D721Med (cell line): ENCODE measurements around the gene HEXIM1.

ENCODE experiments used
- DNase-seq: peaks from one replicate; pipeline ENCODE4 v3.0.0; 2011; ENCODE audit warnings: low spot score; ENCODE audit not compliant: insufficient read length
- FAIRE-seq: peaks from 2 replicates; lab custom pipeline; 2011; peaks lifted over from hg19 to GRCh38; lab: Jason Lieb, UNC
- TF ChIP-seq, protein P1 (sequence below): IDR thresholded peaks from 2 replicates; pipeline ENCODE4 v1.5.1; 2012; ENCODE audit warnings: mild to moderate bottlenecking, control low read depth; ENCODE audit not compliant: insufficient read depth; ENCODE audit errors: missing control alignments

The HEXIM1 gene

GRCh38 chr17:45108595-45109521, 39.4 kb upstream of the HEXIM1 start:
- FAIRE-seq: no peak
- DNase-seq: no peak

GRCh38 chr17:45110676-45111611, 37.3 kb upstream of the HEXIM1 start:
- FAIRE-seq: no peak
- TF ChIP-seq, protein P1, sequence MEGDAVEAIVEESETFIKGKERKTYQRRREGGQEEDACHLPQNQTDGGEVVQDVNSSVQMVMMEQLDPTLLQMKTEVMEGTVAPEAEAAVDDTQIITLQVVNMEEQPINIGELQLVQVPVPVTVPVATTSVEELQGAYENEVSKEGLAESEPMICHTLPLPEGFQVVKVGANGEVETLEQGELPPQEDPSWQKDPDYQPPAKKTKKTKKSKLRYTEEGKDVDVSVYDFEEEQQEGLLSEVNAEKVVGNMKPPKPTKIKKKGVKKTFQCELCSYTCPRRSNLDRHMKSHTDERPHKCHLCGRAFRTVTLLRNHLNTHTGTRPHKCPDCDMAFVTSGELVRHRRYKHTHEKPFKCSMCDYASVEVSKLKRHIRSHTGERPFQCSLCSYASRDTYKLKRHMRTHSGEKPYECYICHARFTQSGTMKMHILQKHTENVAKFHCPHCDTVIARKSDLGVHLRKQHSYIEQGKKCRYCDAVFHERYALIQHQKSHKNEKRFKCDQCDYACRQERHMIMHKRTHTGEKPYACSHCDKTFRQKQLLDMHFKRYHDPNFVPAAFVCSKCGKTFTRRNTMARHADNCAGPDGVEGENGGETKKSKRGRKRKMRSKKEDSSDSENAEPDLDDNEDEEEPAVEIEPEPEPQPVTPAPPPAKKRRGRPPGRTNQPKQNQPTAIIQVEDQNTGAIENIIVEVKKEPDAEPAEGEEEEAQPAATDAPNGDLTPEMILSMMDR: no peak
- DNase-seq: no peak

More at GRCh38 chr17:45108595-45109521, 39.4 kb upstream of the HEXIM1 start:
- TF ChIP-seq, protein P1: no peak

GRCh38 chr17:45111850-45112249, 36.4 kb upstream of the HEXIM1 start:
- no peak for DNase-seq
- FAIRE-seq: no peak
- TF ChIP-seq, protein P1: no peak

DNA sequence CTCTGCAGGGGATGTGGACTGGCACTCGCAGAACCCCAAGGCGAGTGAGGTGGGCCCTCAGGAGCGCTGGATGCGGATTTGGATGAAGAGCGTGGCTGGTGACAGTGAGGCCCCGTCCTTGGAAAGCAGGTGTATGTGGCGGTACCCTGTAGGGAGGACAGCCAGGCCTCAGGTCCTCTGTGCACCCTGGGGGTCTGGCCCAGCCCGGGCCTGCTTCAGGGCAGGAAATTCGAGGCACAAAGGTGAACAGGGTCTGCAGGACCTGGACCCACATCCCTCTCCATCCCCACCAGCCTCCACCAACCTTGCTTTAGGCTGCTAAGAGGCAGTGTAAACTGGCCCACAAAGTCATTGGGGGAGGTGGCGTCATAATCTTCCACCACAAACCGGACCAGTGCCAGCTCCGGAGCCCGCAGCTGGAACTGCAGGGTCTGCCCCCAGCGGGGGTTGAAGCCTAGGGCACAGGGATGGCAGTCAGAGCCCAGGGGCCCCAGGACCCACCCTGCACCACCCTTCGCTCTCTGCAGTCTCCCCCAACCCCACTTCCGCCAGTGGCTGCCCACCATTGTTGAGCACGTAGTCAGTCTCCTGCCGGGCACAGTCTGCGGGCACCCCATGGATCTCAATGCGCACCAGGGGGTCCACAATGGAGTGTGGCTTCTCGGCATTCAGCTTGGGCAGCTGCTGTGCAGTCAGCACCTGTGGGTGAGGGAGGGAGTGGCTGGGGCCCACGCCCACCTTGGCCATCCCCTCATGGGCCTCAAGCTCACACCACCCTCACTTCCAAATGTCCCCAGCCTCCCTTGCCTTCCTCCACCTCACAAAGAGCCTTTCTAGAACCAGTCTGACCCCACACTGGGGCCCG, 35.5 kb upstream of the HEXIM1 start:
- no peak for DNase-seq
- TF ChIP-seq, protein P1: no peak
- no peak for FAIRE-seq

- TF ChIP-seq, protein P1: no peak
- no peak for FAIRE-seq
These were observed 34.9 kb upstream of the HEXIM1 start for GRCh38 chr17:45113424-45113754.

DNA sequence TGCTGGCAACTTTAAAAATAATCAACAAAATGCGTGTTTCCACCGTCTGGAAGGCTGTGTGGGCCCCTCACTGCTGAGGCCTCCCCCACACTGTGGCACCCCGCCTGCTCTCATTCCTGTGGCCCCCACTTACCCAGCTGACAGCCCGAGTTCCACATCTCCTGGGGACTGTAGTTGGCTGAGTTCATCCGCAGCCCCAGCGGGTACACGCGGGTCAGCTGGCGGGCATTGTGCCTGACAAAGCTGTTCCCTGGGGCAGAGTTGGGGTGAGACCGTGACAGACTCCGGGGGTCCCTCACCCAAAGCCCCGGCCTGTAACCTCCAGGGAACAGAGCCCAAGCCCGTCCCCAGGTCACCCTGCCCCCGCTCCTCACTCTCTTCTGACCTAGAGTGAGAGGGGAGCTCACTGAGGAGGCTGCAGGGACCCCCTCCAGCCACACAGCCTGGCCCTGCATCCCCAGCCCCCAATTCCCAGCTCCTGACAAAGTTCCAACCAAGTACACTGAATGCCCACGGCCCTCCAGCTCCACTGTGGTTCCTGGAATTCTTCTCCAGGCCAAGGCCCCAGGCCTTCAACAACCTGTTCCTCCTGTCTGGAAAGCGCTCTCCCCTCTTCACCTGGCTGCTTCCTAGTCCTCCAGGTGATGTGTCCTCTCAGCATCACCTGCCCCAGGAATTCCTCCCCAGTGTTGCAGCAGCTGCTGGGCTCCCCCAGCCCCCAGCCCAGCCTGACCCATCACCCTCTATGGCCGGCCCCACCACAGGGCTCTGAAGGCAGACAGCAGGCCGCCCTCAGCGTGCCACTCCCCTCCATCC, 34.0 kb upstream of the HEXIM1 start:
- no peak for DNase-seq
- FAIRE-seq: no peak
- TF ChIP-seq, protein P1: no peak

More at GRCh38 chr17:45113424-45113754, 34.9 kb upstream of the HEXIM1 start:
- no peak for DNase-seq
